HepG2 (cell line): ENCODE results near the gene DHX8. TPM values are rescaled to one million over a fixed set of nuclear protein-coding genes. Genes with fewer than 3 reads are reported as not detected.
A peak's percentile ranks its signal among the peaks of the same experiment; 100 is the strongest.

ENCODE experiments used
- CC2D1A ChIP-seq: sonication (generic); formaldehyde crosslinking; IDR thresholded peaks from 2 replicates; pipeline ENCODE4 v1.8.1; 2023; ENCODE audit warnings: mild to moderate bottlenecking, missing genetic modification reagents
- CHD2 ChIP-seq: IDR thresholded peaks from 2 replicates; pipeline ENCODE4 v1.6.1; 2011; ENCODE audit warnings: low read depth, low read length, improper control_type of control experiment
- EEA1 ChIP-seq: sonication (generic); formaldehyde crosslinking; IDR thresholded peaks from 2 replicates; pipeline ENCODE4 v1.5.1; 2020; ENCODE audit warnings: mild to moderate bottlenecking, missing genetic modification reagents, borderline replicate concordance
- ESRRA ChIP-seq: sonication (generic); formaldehyde crosslinking; IDR thresholded peaks from 2 replicates; pipeline ENCODE4 v1.5.1; 2020; ENCODE audit warnings: mild to moderate bottlenecking, low read depth, missing genetic modification reagents
- GPN1 ChIP-seq: sonication (generic); formaldehyde crosslinking; IDR thresholded peaks from 2 replicates; pipeline ENCODE4 v1.5.1; 2020; ENCODE audit warnings: missing genetic modification reagents, borderline replicate concordance
- HNRNPL ChIP-seq: fragments of 200-400 bp; formaldehyde crosslinking; IDR thresholded peaks from 2 replicates; pipeline ENCODE4 v1.6.1; 2017; ENCODE audit warnings: mild to moderate bottlenecking, low read depth, low read length
- PTBP1 ChIP-seq: fragments of 200-400 bp; formaldehyde crosslinking; IDR thresholded peaks from 2 replicates; pipeline ENCODE4 v1.6.1; 2018; ENCODE audit warnings: low read length, low read depth; ENCODE audit not compliant: poor library complexity, severe bottlenecking
- RXRA ChIP-seq: sonication (generic); formaldehyde crosslinking; IDR thresholded peaks from 2 replicates; pipeline ENCODE4 v1.5.1; 2020; ENCODE audit warnings: missing genetic modification reagents
- SAFB2 ChIP-seq: sonication (generic); formaldehyde crosslinking; IDR thresholded peaks from 2 replicates; pipeline ENCODE4 v1.5.1; 2020; ENCODE audit warnings: missing genetic modification reagents, low read depth, mild to moderate bottlenecking, borderline replicate concordance
- SIN3A ChIP-seq: IDR thresholded peaks from 2 replicates; pipeline ENCODE4 v1.6.1; 2011; ENCODE audit warnings: low read depth, mild to moderate bottlenecking, control low read depth, low read length, borderline replicate concordance
- SIN3B ChIP-seq: fragments of 150-350 bp; IDR thresholded peaks from 2 replicates; pipeline ENCODE4 v1.6.1; 2014; ENCODE audit warnings: low read length
- SNAI1 ChIP-seq: sonication (generic); formaldehyde crosslinking; IDR thresholded peaks from 2 replicates; pipeline ENCODE4 v1.5.0; 2020; ENCODE audit warnings: mild to moderate bottlenecking, missing genetic modification reagents, borderline replicate concordance
- TEAD2 ChIP-seq: sonication (generic); formaldehyde crosslinking; IDR thresholded peaks from 2 replicates; pipeline ENCODE4 v1.9.0; 2021; ENCODE audit warnings: missing genetic modification reagents
- YEATS4 ChIP-seq: sonication (generic); formaldehyde crosslinking; IDR thresholded peaks from 2 replicates; pipeline ENCODE4 v1.4.0; 2020; ENCODE audit warnings: missing genetic modification reagents, borderline replicate concordance
- ZFP36 ChIP-seq: fragments of 150-350 bp; IDR thresholded peaks from 2 replicates; pipeline ENCODE4 v1.6.1; 2018; ENCODE audit warnings: borderline replicate concordance, low read length, low read depth; ENCODE audit not compliant: partially characterized antibody
- ZFX ChIP-seq: sonication (generic); formaldehyde crosslinking; IDR thresholded peaks from 2 replicates; pipeline ENCODE4 v1.4.0; 2020; ENCODE audit warnings: mild to moderate bottlenecking, low read depth, missing genetic modification reagents, moderate library complexity
- ZMYM4 ChIP-seq: sonication (generic); formaldehyde crosslinking; IDR thresholded peaks from 2 replicates; pipeline ENCODE4 v1.8.1; 2023; ENCODE audit warnings: mild to moderate bottlenecking, missing genetic modification reagents
- ZNF333 ChIP-seq: sonication (generic); formaldehyde crosslinking; IDR thresholded peaks from 2 replicates; pipeline ENCODE4 v1.4.0; 2020; ENCODE audit warnings: mild to moderate bottlenecking, missing genetic modification reagents, borderline replicate concordance
- ZNF562 ChIP-seq: sonication (generic); formaldehyde crosslinking; IDR thresholded peaks from 2 replicates; pipeline ENCODE4 v1.8.0; 2022; ENCODE audit warnings: missing genetic modification reagents, borderline replicate concordance
- ZNF564 ChIP-seq: sonication (generic); formaldehyde crosslinking; IDR thresholded peaks from 2 replicates; pipeline ENCODE4 v1.8.1; 2023; ENCODE audit warnings: mild to moderate bottlenecking, missing genetic modification reagents
- ZNF576 ChIP-seq: sonication (generic); formaldehyde crosslinking; IDR thresholded peaks from 2 replicates; pipeline ENCODE4 v1.4.0; 2020; ENCODE audit warnings: mild to moderate bottlenecking, missing genetic modification reagents
- ZNF839 ChIP-seq: sonication (generic); formaldehyde crosslinking; IDR thresholded peaks from 2 replicates; pipeline ENCODE4 v1.4.0; 2020; ENCODE audit warnings: missing genetic modification reagents, mild to moderate bottlenecking, borderline replicate concordance
- polyA plus RNA-seq, 8 experiments: library from polyadenylated mRNA; depleted of rRNA in 3 of 8; stranded (reverse) in 7 of 8; unstranded in 1 of 8; fragments of >200 nt; fragmentation: Illumina TruSeq in 4 of 8; extraction: Trizol in 4 of 8; gene quantifications; 2 replicates each; pipeline versions ENCODE4 v1.2.1 to v1.2.3, GENCODE V29; 2011 to 2016; ENCODE audit warnings: low read depth in 4 of 8, missing spikeins in 1 of 8, mixed read lengths in 1 of 8; ENCODE audit not compliant: insufficient read depth in 1 of 8
- total RNA-seq, 5 experiments: library from RNA; depleted of rRNA; stranded (reverse); fragments of >200 nt; fragmentation: Illumina TruSeq; extraction: Trizol; gene quantifications; 2 replicates each; pipeline ENCODE4 v1.2.3, GENCODE V29; 2016; ENCODE audit warnings: low read depth in 1 of 5
- TF ChIP-seq, protein P1 (sequence below): sonication (generic); formaldehyde crosslinking; IDR thresholded peaks from 2 replicates; pipeline ENCODE4 v1.4.0; 2020; ENCODE audit warnings: missing genetic modification reagents, borderline replicate concordance

Gene DHX8
- total and polyA plus RNA-seq, 2 of the 13 experiments (the other 11 are each of a cell fraction or from before 2014, with no cell fraction given) = 24.8 to 48.9 TPM

- TF ChIP-seq, protein P1, sequence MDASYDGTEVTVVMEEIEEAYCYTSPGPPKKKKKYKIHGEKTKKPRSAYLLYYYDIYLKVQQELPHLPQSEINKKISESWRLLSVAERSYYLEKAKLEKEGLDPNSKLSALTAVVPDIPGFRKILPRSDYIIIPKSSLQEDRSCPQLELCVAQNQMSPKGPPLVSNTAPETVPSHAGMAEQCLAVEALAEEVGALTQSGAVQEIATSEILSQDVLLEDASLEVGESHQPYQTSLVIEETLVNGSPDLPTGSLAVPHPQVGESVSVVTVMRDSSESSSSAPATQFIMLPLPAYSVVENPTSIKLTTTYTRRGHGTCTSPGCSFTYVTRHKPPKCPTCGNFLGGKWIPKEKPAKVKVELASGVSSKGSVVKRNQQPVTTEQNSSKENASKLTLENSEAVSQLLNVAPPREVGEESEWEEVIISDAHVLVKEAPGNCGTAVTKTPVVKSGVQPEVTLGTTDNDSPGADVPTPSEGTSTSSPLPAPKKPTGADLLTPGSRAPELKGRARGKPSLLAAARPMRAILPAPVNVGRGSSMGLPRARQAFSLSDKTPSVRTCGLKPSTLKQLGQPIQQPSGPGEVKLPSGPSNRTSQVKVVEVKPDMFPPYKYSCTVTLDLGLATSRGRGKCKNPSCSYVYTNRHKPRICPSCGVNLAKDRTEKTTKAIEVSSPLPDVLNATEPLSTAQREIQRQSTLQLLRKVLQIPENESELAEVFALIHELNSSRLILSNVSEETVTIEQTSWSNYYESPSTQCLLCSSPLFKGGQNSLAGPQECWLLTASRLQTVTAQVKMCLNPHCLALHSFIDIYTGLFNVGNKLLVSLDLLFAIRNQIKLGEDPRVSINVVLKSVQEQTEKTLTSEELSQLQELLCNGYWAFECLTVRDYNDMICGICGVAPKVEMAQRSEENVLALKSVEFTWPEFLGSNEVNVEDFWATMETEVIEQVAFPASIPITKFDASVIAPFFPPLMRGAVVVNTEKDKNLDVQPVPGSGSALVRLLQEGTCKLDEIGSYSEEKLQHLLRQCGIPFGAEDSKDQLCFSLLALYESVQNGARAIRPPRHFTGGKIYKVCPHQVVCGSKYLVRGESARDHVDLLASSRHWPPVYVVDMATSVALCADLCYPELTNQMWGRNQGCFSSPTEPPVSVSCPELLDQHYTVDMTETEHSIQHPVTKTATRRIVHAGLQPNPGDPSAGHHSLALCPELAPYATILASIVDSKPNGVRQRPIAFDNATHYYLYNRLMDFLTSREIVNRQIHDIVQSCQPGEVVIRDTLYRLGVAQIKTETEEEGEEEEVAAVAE = peak; percentile 92
- TF ChIP-seq SNAI1 (peak; percentile 36; the same call in 1 of the 2 replicates), ZFX (CRISPR knock-in tag) (peak; percentile 56; the same call in 1 of the 2 replicates), CHD2 (no peak), ZNF564 (CRISPR knock-in tag) (peak; percentile 81; the same call in 1 of the 2 replicates), HNRNPL (no peak), SAFB2 (no peak; the same call in 1 of the 2 replicates), YEATS4 (peak; percentile 95), SIN3A (peak; percentile 94), SIN3B (0 out of 2 replicates have a peak, but pooled peaks have one; percentile 16), CC2D1A (CRISPR knock-in tag) (no peak), PTBP1 (no peak), EEA1 (no peak), ZNF576 (CRISPR knock-in tag) (no peak), ZFP36 (no peak), GPN1 (CRISPR knock-in tag) (no peak), ZNF562 (CRISPR knock-in tag) (no peak), TEAD2 (CRISPR knock-in tag) (no peak), RXRA (CRISPR knock-in tag) (peak; percentile 99), ESRRA (CRISPR knock-in tag) (peak; percentile 97), ZNF839 (CRISPR knock-in tag) (no peak), ZMYM4 (CRISPR knock-in tag) (peak; percentile 91), ZNF333 (CRISPR knock-in tag) (peak; percentile 38; the same call in 1 of the 2 replicates)
Observed at GRCh38 chr17:43456661-43457361, 27.0 kb upstream of the DHX8 start (continued).
